Endothelial cell of umbilical vein (primary cell): Measurements from ENCODE around the gene ANO1. TPM values are rescaled to one million over a fixed set of nuclear protein-coding genes. Genes with fewer than 3 reads are reported as not detected.

Experiments
- BruUV-seq: library from RNA; stranded (reverse); fragments of 400-500 nt; replicated peaks from 2 replicates; lab custom pipeline; 2021; lab: Mats Ljungman, UMichigan
- CTCF ChIA-PET: fragments of 300-600, 350-600 bp; sonication (Branson Sonifier 250); formaldehyde crosslinking; loops from one replicate; lab custom pipeline; 2021; ENCODE audit warnings: antibody characterized with exemption, inconsistent platforms; lab: Charles Lee
- POLR2A ChIA-PET: fragments of 300-600, 350-600 bp; sonication (Branson Sonifier 250); formaldehyde crosslinking; loops from one replicate; lab custom pipeline; 2021; ENCODE audit warnings: antibody characterized with exemption, inconsistent platforms; lab: Charles Lee
- DNase-seq: peaks from one replicate; pipeline ENCODE4 v3.0.0-alpha.2; 2011; ENCODE audit warnings: low read depth, low spot score
- FAIRE-seq: peaks from 2 replicates; lab custom pipeline; 2011; peaks lifted over from hg19 to GRCh38; lab: Jason Lieb, UNC
- H2AFZ ChIP-seq: 2 replicates; pipeline ENCODE4 v1.6.0; 2012; ENCODE audit warnings: low read depth, low read length, control low read depth, inconsistent platforms
- H3K27ac ChIP-seq: 2 replicates; pipeline ENCODE4 v1.5.1; 2011; ENCODE audit warnings: low read depth, mild to moderate bottlenecking, control low read depth, low read length, moderate library complexity; ENCODE audit not compliant: insufficient read depth
- H3K27me3 ChIP-seq, 2 experiments: 2 replicates each; pipeline versions ENCODE4 v1.6.0 to v1.6.1; 2011; ENCODE audit warnings: low read length in 2 of 2, mixed read lengths in 1 of 2; ENCODE audit not compliant: control insufficient read depth in 2 of 2, insufficient read depth in 2 of 2
- H3K36me3 ChIP-seq, 2 experiments: 2 replicates in 1 of 2; 3 replicates in 1 of 2; pipeline ENCODE4 v1.5.1; 2011; ENCODE audit warnings: low read length in 2 of 2, mild to moderate bottlenecking in 1 of 2, moderate library complexity in 1 of 2; ENCODE audit not compliant: control insufficient read depth in 2 of 2, insufficient read depth in 2 of 2; ENCODE audit errors: extremely low read depth in 1 of 2
- H3K4me1 ChIP-seq: 3 replicates; pipeline ENCODE4 v1.5.1; 2011; ENCODE audit warnings: mild to moderate bottlenecking, low read length; ENCODE audit not compliant: control insufficient read depth, insufficient read depth; ENCODE audit errors: extremely low read depth
- H3K4me2 ChIP-seq: 2 replicates; pipeline ENCODE4 v1.6.1; 2011; ENCODE audit warnings: low read length, control low read depth, mixed read lengths; ENCODE audit not compliant: insufficient read depth
- H3K4me3 ChIP-seq, 3 experiments: fragments of 200-600 bp in 1 of 3; sonication (generic), shearing (Covaris generic) in 1 of 3; replicated peaks in 1 of 3; 2 replicates each; pipeline ENCODE4 v1.5.1; 2011 to 2016; ENCODE audit warnings: control low read depth in 3 of 3, low read length in 3 of 3, mild to moderate bottlenecking in 2 of 3, inconsistent platforms in 1 of 3, low read depth in 1 of 3, moderate library complexity in 1 of 3; ENCODE audit not compliant: insufficient read depth in 1 of 3
- H3K79me2 ChIP-seq: 2 replicates; pipeline ENCODE4 v1.6.0; 2012; ENCODE audit warnings: low read length, inconsistent platforms; ENCODE audit not compliant: control insufficient read depth, insufficient read depth
- H3K9ac ChIP-seq: replicated peaks from 2 replicates; pipeline ENCODE3; 2011; ENCODE audit warnings: low read length, control low read depth; ENCODE audit not compliant: insufficient read depth; ENCODE audit errors: extremely low read depth
- H3K9me1 ChIP-seq: replicated peaks from 3 replicates; pipeline ENCODE4 v1.6.0; 2011; ENCODE audit warnings: mild to moderate bottlenecking, low read length; ENCODE audit not compliant: control insufficient read depth, insufficient read depth; ENCODE audit errors: extremely low read depth
- H3K9me3 ChIP-seq: replicated peaks from 2 replicates; pipeline ENCODE4 v1.5.1; 2012; ENCODE audit warnings: low read length, inconsistent platforms; ENCODE audit not compliant: control insufficient read depth, insufficient read depth
- H4K20me1 ChIP-seq: replicated peaks from 2 replicates; pipeline ENCODE3; 2011; ENCODE audit warnings: mild to moderate bottlenecking, low read length; ENCODE audit not compliant: control insufficient read depth, insufficient read depth; ENCODE audit errors: extremely low read depth
- CTCF ChIP-seq, 2 donors: IDR thresholded peaks; 1 replicate in 1 of 2; 2 replicates in 1 of 2; pipeline ENCODE4 v1.5.1; 2011; ENCODE audit warnings: low read length in 2 of 2, mild to moderate bottlenecking in 2 of 2, moderate library complexity in 2 of 2, control low read depth in 1 of 2, inconsistent platforms in 1 of 2, low read depth in 1 of 2; ENCODE audit not compliant: insufficient read depth in 1 of 2; ENCODE audit errors: extremely low read depth in 1 of 2
- EZH2 ChIP-seq: IDR thresholded peaks from 2 replicates; pipeline ENCODE4 v1.6.1; 2012; ENCODE audit warnings: borderline replicate concordance, low read depth, mild to moderate bottlenecking, moderate library complexity, low read length, inconsistent platforms; ENCODE audit not compliant: severe bottlenecking
- FOS ChIP-seq: IDR thresholded peaks from 2 replicates; pipeline ENCODE4 v1.6.1; 2011; ENCODE audit warnings: mild to moderate bottlenecking, low read length, moderate library complexity, borderline replicate concordance; ENCODE audit not compliant: insufficient read depth
- GATA2 ChIP-seq: IDR thresholded peaks from 2 replicates; pipeline ENCODE4 v1.7.0; 2011; ENCODE audit warnings: low read depth, mild to moderate bottlenecking, moderate library complexity, mixed read lengths, low read length; ENCODE audit not compliant: insufficient read length, insufficient read depth
- JUN ChIP-seq: IDR thresholded peaks from 2 replicates; pipeline ENCODE4 v1.6.1; 2011; ENCODE audit warnings: borderline replicate concordance, low read depth; ENCODE audit not compliant: insufficient read length, insufficient read depth
- MAX ChIP-seq: IDR thresholded peaks from 2 replicates; pipeline ENCODE4 v1.6.1; 2011; ENCODE audit not compliant: insufficient read depth, insufficient read length
- MYC ChIP-seq: IDR thresholded peaks from one replicate; pipeline ENCODE4 v1.6.1; 2011; ENCODE audit warnings: mild to moderate bottlenecking, low read depth, low read length
- POLR2A ChIP-seq: IDR thresholded peaks from 2 replicates; pipeline ENCODE4 v1.6.1; 2012; ENCODE audit warnings: low read depth, mild to moderate bottlenecking, control low read depth, low read length
- POLR2AphosphoS5 ChIP-seq: IDR thresholded peaks from 2 replicates; pipeline ENCODE4 v1.6.1; 2012; ENCODE audit warnings: low read depth, mild to moderate bottlenecking, control low read depth, low read length, moderate library complexity; ENCODE audit not compliant: insufficient read depth
- dilution Hi-C: fragments of 300-500 bp; cut with MboI; formaldehyde crosslinking; loops from one replicate; pipeline ENCODE4 v1.15.0; 2019; ENCODE audit warnings: low sequenced_read_pairs; ENCODE audit not compliant: extremely low pct_ligation_motif_present
- intact Hi-C: fragments of 100-400 bp; cut with micrococcal nuclease; formaldehyde crosslinking; loops from one replicate; pipeline ENCODE4 v1.10.0; 2022
- polyA plus RNA-seq, 4 experiments: library from polyadenylated mRNA; depleted of rRNA in 3 of 4; stranded (reverse) in 3 of 4; unstranded in 1 of 4; fragments of >200 nt; gene quantifications; 2 replicates each; pipeline versions ENCODE4 v1.2.1 to v1.2.3, GENCODE V29; 2011 to 2012; ENCODE audit warnings: missing spikeins in 1 of 4
- total RNA-seq: library from RNA; stranded (reverse); gene quantifications from 2 replicates; pipeline ENCODE4 v1.2.3, GENCODE V29; 2021

Gene ANO1
- total and polyA plus RNA-seq, 2 donors (not counting 3 experiments of a cell fraction or from before 2014, with no cell fraction given): 0.03 to 0.40 TPM

GRCh38 chr11:70068345-70068744 lies 9.8 kb upstream of the ANO1 start:
- H2AFZ ChIP-seq: no peak overlapping the region
- no peaks in the 10 kb centered on the region for H3K79me2 ChIP-seq
- no TSS peak for BruUV-seq
- H3K27me3 ChIP-seq: peaks cover 6 to 8% of the 10 kb centered on the region in 2 experiments
- TF ChIP-seq POLR2A: no peak
- TF ChIP-seq MAX: no peak
- TF ChIP-seq JUN: no peak
- no peak for TF ChIP-seq POLR2AphosphoS5
- no peak for TF ChIP-seq FOS
- no peak for TF ChIP-seq MYC
- no peak for TF ChIP-seq EZH2
- TF ChIP-seq CTCF (IDR thresholded peaks at IDR 0.05; ENCODE audit: extremely low read depth in 1 of 2, insufficient read depth in 1 of 2, low read depth in 1 of 2, low read length in 2 of 2): no peak
- no peak for TF ChIP-seq GATA2
- no peak overlapping the region for H3K4me3 ChIP-seq
- dilution Hi-C loops: no loop called here
- no peak for DNase-seq
- no peaks in the 10 kb centered on the region for H4K20me1 ChIP-seq
- H3K9ac ChIP-seq: no peak overlapping the region
- POLR2A ChIA-PET: no interaction called here
- H3K9me3 ChIP-seq: no peaks in the 10 kb centered on the region
- no peak overlapping the region for H3K27ac ChIP-seq
- no peaks in the 10 kb centered on the region for H3K9me1 ChIP-seq
- H3K36me3 ChIP-seq: no peaks in the 10 kb centered on the region
- intact Hi-C loops: no loop called here
- no peak overlapping the region for H3K4me2 ChIP-seq
- CTCF ChIA-PET: interaction anchor here (0.8 kb wide), 1 partner anchor 244 kb away, joined by 3 read pairs; no protein-coding TSS in a partner anchor
- peaks cover 8% of the 10 kb centered on the region for H3K4me1 ChIP-seq
- FAIRE-seq: no peak
